Neural progenitor cell (in vitro differentiated cells): Measurements from ENCODE around the gene URB1. TPM values are rescaled to one million over a fixed set of nuclear protein-coding genes. Genes with fewer than 3 reads are reported as not detected.

Source experiments
- DNase-seq: peaks from one replicate; pipeline ENCODE4 v3.0.0-alpha.2; 2016; ENCODE audit warnings: low spot score
- H2AFZ ChIP-seq: fragments of 200-600 bp; sonication (generic); replicated peaks from 2 replicates; pipeline ENCODE4 v1.6.1; 2016; ENCODE audit warnings: antibody characterized with exemption
- H3F3A ChIP-seq: fragments of 200-600 bp; sonication (generic); 2 replicates; pipeline ENCODE4 v1.6.1; 2016; ENCODE audit warnings: antibody characterized with exemption, low read depth
- H3K27ac ChIP-seq: fragments of 200-600 bp; sonication (generic); 2 replicates; pipeline ENCODE4 v1.5.1; 2016; ENCODE audit warnings: mild to moderate bottlenecking
- H3K27me3 ChIP-seq: fragments of 200-600 bp; sonication (generic); 2 replicates; pipeline ENCODE4 v1.6.1; 2016; ENCODE audit warnings: mild to moderate bottlenecking, moderate library complexity
- H3K36me3 ChIP-seq: fragments of 200-600 bp; sonication (generic); 2 replicates; pipeline ENCODE4 v1.5.1; 2016
- H3K4me1 ChIP-seq: fragments of 200-600 bp; sonication (generic); 2 replicates; pipeline ENCODE4 v1.6.1; 2016; ENCODE audit warnings: mixed run types
- H3K4me2 ChIP-seq: fragments of 200-600 bp; sonication (generic); 2 replicates; pipeline ENCODE4 v1.6.1; 2016
- H3K4me3 ChIP-seq: fragments of 200-600 bp; sonication (generic); 2 replicates; pipeline ENCODE4 v1.5.1; 2016
- H3K79me2 ChIP-seq: fragments of 200-600 bp; sonication (generic); 2 replicates; pipeline ENCODE4 v1.6.1; 2016; ENCODE audit warnings: low read depth
- H3K9ac ChIP-seq: fragments of 200-600 bp; sonication (generic); 2 replicates; pipeline ENCODE4 v1.6.1; 2016
- H3K9me3 ChIP-seq: fragments of 200-600 bp; sonication (generic); 2 replicates; pipeline ENCODE4 v1.5.1; 2016; ENCODE audit warnings: low read depth
- H4K20me1 ChIP-seq: fragments of 200-600 bp; sonication (generic); 2 replicates; pipeline ENCODE4 v1.6.1; 2016; ENCODE audit warnings: low read depth
- H3K27ac Mint-ChIP-seq: 3 replicates; pipeline ENCODE4 v1.8.0; 2021; ENCODE audit warnings: mixed read lengths
- H3K27me3 Mint-ChIP-seq: 2 replicates; pipeline ENCODE4 v1.8.0; 2022; ENCODE audit warnings: low read depth, mild to moderate bottlenecking, inconsistent platforms, moderate library complexity, mixed read lengths; ENCODE audit not compliant: insufficient read depth
- H3K36me3 Mint-ChIP-seq: 3 replicates; pipeline ENCODE4 v1.8.0; 2021; ENCODE audit warnings: mixed read lengths
- H3K4me1 Mint-ChIP-seq: 3 replicates; pipeline ENCODE4 v1.8.0; 2021; ENCODE audit warnings: mixed read lengths
- H3K4me3 Mint-ChIP-seq: 3 replicates; pipeline ENCODE4 v1.8.0; 2021; ENCODE audit warnings: mild to moderate bottlenecking, moderate library complexity, mixed read lengths
- H3K9me3 Mint-ChIP-seq: 3 replicates; pipeline ENCODE4 v1.8.0; 2020; ENCODE audit warnings: mixed read lengths
- CTCF ChIP-seq: fragments of 200-600 bp; sonication (generic); IDR thresholded peaks from 2 replicates; pipeline ENCODE4 v1.5.1; 2017; ENCODE audit warnings: antibody characterized with exemption, mild to moderate bottlenecking
- EZH2 ChIP-seq: fragments of 200-600 bp; sonication (generic); IDR thresholded peaks from 2 replicates; pipeline ENCODE4 v1.6.1; 2017; ENCODE audit warnings: antibody characterized with exemption, mild to moderate bottlenecking, moderate library complexity
- EZH2phosphoT487 ChIP-seq: fragments of 200-600 bp; sonication (generic); IDR thresholded peaks from 2 replicates; pipeline ENCODE4 v1.6.1; 2017; ENCODE audit warnings: antibody characterized with exemption
- small RNA-seq: library from RNA; depleted of rRNA; stranded (forward); fragments of <200 nt; gene quantifications from one replicate; pipeline ENCODE3, GENCODE V24; 2015
- total RNA-seq: library from RNA; depleted of rRNA; stranded (reverse); fragments of >200 nt; gene quantifications from 2 replicates; pipeline ENCODE4 v1.2.3, GENCODE V29; 2015; ENCODE audit warnings: low replicate concordance

Gene URB1
- total RNA-seq, 1 donor from 2014 or later = 7.7 TPM

GRCh38 chr21:32261929-32262328 lies 130.9 kb downstream of the URB1 start:
- Histone ChIP-seq H3K79me2 (no peaks in the 10 kb centered on the region), H3K27me3 (no peaks in the 10 kb centered on the region), H3K36me3 (no peaks in the 10 kb centered on the region), H3K27ac (no peak overlapping the region), H3K4me1 (peaks cover 4% of the 10 kb centered on the region), H3K9ac (no peak overlapping the region), H3K9me3 (no peaks in the 10 kb centered on the region), H3K4me3 (no peak overlapping the region), H2AFZ (no peak overlapping the region), H3F3A (no peaks in the 10 kb centered on the region), H4K20me1 (no peaks in the 10 kb centered on the region), H3K4me2 (no peak overlapping the region)
- Mint-ChIP-seq H3K36me3 (peaks cover 10% of the 10 kb centered on the region), H3K9me3 (no peaks in the 10 kb centered on the region), H3K4me3 (no peak overlapping the region), H3K4me1 (peaks cover 13% of the 10 kb centered on the region), H3K27ac (no peak overlapping the region), H3K27me3 (peaks cover under 1% of the 10 kb centered on the region)
- no peak for TF ChIP-seq EZH2phosphoT487
- TF ChIP-seq CTCF = no peak
- no peak for TF ChIP-seq EZH2
- DNase-seq = no peak

Small RNAs within 50 kb of the gene (small RNA-seq; reads per million reads assigned to genes)
- 33.1 reads per million, percentile 97 among the genes with 10 or more reads in this experiment for gene SNORA80A

Other genes with a start within 250 kb of the URB1 start
- 50.4 and 64.0 TPM in 2 replicates for gene MIS18A, start 114.0 kb downstream of the URB1 start, total RNA-seq
- not detected in 2 replicates for gene MRAP, start 94.2 kb downstream of the URB1 start, total RNA-seq
- gene EVA1C, start 19.7 kb upstream of the URB1 start, total RNA-seq = 0.56 and 1.2 TPM in 2 replicates
- gene TCP10L, start 192.5 kb upstream of the URB1 start, total RNA-seq = 0.59 and 3.7 TPM in 2 replicates
- gene CFAP298, start 219.4 kb upstream of the URB1 start, total RNA-seq = 44.0 and 52.0 TPM in 2 replicates